SK-MEL-5 (cell line): ENCODE measurements around the gene PROKR1. TPM values are rescaled to one million over a fixed set of nuclear protein-coding genes. Genes with fewer than 3 reads are reported as not detected.
"Not testable (repeated sequence)": the region's sequence is repeated elsewhere in the genome, so short reads cannot be mapped to it uniquely, and the experiment has no call there.

Experiments used
- DNase-seq: peaks from one replicate; pipeline ENCODE4 v3.0.0-alpha.2; 2016; ENCODE audit warnings: low read depth, low spot score
- in situ Hi-C: cut with HindIII; loops from 2 replicates; pipeline ENCODE4 v1.10.0; 2016; ENCODE audit warnings: low sequenced_read_pairs, high pct_unique_total_duplicates, low pct_unique_long_range_greater_than_20kb
- polyA plus RNA-seq, 2 experiments: library from polyadenylated mRNA; depleted of rRNA; stranded (reverse); fragments of >200 nt; gene quantifications; 2 replicates each; pipeline ENCODE4 v1.2.3, GENCODE V29; 2015
- total RNA-seq: library from RNA; depleted of rRNA; stranded (reverse); fragments of >200 nt; shearing (Covaris generic); gene quantifications from 2 replicates; pipeline ENCODE4 v1.2.3, GENCODE V29; 2014; rRNA removed

PROKR1 gene
- total RNA-seq: 6.3 and 6.9 TPM in 2 replicates
- 8.2 and 9.1 TPM in 2 replicates for polyA plus RNA-seq (2015; cell fraction: cytosol; rRNA removed)
- polyA plus RNA-seq (2015; cell fraction: nucleus; rRNA removed): 3.1 and 6.4 TPM in 2 replicates

DNA sequence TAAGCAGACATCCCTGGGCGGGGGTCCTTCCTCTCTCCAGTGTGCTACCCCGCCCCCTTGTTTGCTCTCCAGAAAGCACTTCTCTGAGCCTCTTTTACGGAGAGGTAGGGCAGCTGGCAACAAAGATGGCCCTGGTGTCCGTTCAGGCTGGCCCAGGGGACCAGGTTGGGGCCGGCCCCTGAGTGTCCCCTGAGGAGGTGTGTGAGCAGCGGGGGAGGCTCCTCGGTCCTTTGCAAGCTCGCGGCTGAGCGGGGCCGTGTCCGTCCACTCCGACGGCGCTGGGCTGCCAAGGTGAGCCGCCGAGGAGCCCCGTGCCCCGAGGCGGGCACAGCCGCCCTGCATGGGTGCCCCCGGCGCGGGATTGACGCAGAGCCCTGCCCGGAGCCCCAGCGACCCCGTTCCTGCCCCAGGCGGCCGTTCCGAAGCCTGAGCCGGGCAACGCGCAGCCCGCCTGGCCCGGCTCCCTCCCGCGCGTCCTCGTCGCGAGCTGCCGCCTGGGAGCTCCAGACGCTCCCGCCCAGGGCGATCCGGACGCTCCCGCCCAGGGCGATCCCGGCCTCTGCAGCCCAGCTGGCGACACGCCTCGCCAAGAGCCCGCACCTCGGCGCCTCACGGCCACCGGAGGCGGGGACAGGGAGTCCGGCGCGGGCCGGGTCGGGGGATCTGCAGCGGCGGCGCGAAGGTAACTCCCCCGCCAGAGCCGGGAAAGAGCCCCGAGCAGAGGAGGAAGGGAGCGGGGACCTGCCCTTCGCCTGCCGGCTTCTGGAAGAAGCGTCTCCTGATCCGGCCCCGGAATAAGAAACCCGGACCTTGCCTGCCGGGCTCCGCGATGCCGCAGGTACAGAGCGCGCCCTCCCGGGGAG lies at the start of gene PROKR1:
TSS of gene PROKR1 (plus strand) at position 569 of the 863 bp plus-strand sequence. CDS start 2,243 bp downstream, outside the sequence.
- in situ Hi-C loops: no loop called here
- peak; percentile 22 for DNase-seq

GRCh38 chr2:68594041-68594440 lies 49.3 kb upstream of the PROKR1 start:
- in situ Hi-C loops: no loop called here

DNA sequence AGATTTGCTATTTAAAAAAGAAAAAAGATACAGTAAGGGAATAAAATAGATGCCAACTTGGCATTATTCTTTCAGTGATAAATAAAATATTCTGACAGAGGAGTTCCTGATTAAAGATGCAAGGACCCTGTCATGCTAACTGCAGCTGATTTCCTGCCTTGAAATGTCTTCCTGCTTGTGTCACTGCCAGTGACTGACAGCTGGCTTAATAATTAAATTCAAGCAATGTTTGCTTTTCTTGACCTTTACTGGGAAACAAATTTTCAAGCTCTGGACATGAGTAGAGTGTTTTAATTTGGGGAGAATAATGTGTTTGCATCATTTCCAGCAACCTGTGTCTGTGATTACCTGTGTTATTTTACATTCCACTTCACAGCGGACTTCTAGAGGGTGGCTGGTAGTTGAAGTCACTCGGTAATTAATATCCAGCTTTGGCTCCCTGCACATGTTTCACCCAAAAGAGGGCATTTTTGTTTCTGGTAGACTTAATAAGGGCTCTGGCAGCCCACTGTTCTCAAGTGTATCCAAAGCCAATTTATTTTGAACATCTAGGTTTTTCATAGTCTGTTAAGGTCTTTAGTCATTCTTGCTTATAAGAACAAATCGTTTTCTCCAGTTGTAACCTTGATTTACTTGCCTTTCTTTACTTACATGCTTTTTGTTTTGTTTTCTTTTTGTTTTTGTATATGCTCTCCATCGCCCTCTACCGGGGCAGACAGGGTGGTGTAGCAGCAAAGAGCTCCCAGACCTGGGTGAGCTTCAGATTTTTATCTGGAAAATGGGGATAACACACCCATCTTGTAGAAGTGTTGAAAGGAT lies 48.5 kb upstream of the PROKR1 start:
- in situ Hi-C loops: no loop called here
- DNase-seq: peak; percentile 70

More at GRCh38 chr2:68594041-68594440, 49.3 kb upstream of the PROKR1 start:
- no peak for DNase-seq

GRCh38 chr2:68595493-68595785 lies 47.9 kb upstream of the PROKR1 start:
- in situ Hi-C loops, DNase-seq: not testable (repeated sequence)

DNA sequence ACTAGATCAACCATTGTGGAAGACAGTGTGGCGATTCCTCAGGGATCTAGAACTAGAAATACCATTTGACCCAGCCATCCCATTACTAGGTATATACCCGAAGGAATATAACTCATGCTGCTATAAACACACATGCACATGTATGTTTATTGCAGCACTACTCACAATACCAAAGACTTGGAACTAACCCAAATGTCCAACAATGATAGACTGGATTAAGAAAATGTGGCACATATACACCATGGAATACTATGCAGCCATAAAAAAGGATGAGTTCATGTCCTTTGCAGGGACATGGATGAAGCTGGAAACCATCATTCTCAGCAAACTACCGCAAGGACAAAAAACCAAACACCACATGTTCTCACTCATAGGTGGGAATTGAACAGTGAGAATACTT lies 42.9 kb upstream of the PROKR1 start:
- in situ Hi-C loops, DNase-seq: not testable (repeated sequence)

GRCh38 chr2:68603059-68603458 lies 40.3 kb upstream of the PROKR1 start:
- no peak for DNase-seq
- in situ Hi-C loops: no loop called here

GRCh38 chr2:68604077-68604476 lies 39.3 kb upstream of the PROKR1 start:
- DNase-seq: no peak
- in situ Hi-C loops: no loop called here

- in situ Hi-C loops: no loop called here
- no peak for DNase-seq
Measured at GRCh38 chr2:68605939-68606338, 37.4 kb upstream of the PROKR1 start.

GRCh38 chr2:68606759-68607158 lies 36.6 kb upstream of the PROKR1 start:
- DNase-seq: no peak
- in situ Hi-C loops: no loop called here

DNA sequence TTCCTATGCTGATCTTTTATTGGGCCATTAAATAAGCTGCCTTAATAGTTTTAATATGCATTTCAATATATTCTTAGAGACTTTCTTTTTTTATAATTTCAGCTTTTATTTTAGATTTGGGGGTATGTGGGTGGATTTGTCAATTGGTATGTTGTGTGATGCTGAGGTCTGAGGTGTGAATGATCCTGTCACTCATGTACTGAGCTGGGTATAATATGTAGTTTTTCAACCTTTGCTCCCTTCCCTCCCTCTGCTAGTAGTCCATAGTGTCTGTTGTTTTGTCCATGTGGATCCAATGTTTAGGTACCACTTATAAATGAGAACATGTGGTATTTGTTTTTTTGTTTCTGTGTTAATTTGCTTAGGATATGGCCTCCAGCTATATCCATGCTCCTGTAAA lies 35.5 kb upstream of the PROKR1 start:
- DNase-seq: no peak
- in situ Hi-C loops: no loop called here

GRCh38 chr2:68612765-68613519 lies 30.4 kb upstream of the PROKR1 start:
- in situ Hi-C loops: no loop called here
- DNase-seq: no peak

GRCh38 chr2:68620772-68621171 lies 22.6 kb upstream of the PROKR1 start:
- in situ Hi-C loops: no loop called here

GRCh38 chr2:68623820-68624219 lies 19.6 kb upstream of the PROKR1 start:
- no peak for DNase-seq
- in situ Hi-C loops: no loop called here

More at GRCh38 chr2:68620772-68621171, 22.6 kb upstream of the PROKR1 start:
- no peak for DNase-seq

- in situ Hi-C loops: no loop called here
- no peak for DNase-seq
Measured at GRCh38 chr2:68627615-68628014, 15.8 kb upstream of the PROKR1 start.

GRCh38 chr2:68632021-68632420 lies 11.4 kb upstream of the PROKR1 start:
- no peak for DNase-seq
- in situ Hi-C loops: no loop called here

DNA sequence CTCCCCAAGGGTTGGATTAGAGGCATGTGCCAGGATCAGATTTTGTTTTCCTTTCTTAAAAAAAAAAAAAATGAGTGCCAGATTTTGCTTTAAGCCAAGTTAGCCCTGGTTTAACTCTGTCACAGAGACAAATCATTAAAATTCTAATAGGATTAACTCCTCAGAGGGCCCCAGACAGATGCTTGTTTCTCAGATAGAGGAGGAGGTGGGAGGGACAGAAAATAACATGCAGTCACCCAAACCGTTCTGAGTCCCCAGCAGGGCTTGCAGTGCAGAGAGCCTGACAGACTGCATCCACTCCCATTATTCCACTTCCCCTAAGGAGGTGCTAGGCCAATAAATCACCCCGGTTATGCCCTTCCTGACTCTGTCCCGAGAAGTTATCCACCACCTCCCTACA lies 6.3 kb upstream of the PROKR1 start:
- in situ Hi-C loops: no loop called here

GRCh38 chr2:68643874-68644485 lies 601 bp downstream of the PROKR1 start:
- no peak for DNase-seq
- in situ Hi-C loops: no loop called here

More for the DNA sequence above, 6.3 kb upstream of the PROKR1 start:
- no peak for DNase-seq
